ENCODE data around the gene UMODL1. TPM values are rescaled to one million over a fixed set of nuclear protein-coding genes. Genes with fewer than 3 reads are reported as not detected.
A peak's percentile ranks its signal among the peaks of the same experiment; 100 is the strongest.

Gene UMODL1
- total RNA-seq, 1 experiment from 2014 or later: not detected

DNA sequence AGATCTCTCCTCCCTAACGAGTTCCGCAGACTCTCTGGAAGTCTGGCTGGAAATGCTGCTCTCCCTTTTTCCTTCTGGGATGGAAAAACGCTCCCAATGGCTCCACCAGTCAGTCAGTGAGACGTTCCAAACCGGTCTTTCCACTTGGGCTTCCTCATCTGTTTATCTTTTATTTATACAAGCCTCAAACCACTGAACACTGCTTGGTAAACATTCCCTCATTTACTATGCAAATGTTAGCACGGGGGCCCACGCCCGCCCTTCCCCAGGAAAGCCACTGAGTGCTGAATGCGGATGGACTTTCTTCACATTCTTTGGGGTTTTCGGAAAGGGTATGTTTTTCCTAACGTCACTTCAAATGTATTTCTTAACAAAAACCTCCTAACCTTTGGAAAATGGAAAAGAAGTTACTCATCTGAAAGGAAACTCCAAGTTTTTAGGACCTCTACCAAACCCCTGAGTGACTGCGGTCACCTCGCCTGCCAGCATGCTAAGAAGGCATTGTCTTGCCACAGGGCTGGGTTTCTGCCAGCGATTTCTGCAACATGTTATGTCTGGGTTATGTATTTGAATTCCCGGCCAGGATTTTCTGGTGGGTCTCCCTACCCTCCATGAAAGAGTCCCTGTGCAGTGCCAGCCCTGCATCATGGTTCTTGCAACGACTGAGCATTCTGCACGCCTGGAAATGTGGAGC is 14.0 kb upstream of the UMODL1 start:
- Histone ChIP-seq H4K20me1 (ENCODE audit: control insufficient read depth, insufficient read depth, insufficient read length) (no peaks in the 10 kb centered on the region), H4K5ac (ENCODE audit: insufficient read length, low read depth, low read length) (no peak overlapping the region), H4K91ac (ENCODE audit: insufficient read length, low read depth, low read length) (no peak overlapping the region), H2AK5ac (ENCODE audit: insufficient read length, low read length) (no peak overlapping the region), H3K14ac (ENCODE audit: insufficient read depth, low read length) (no peak overlapping the region), H3K18ac (ENCODE audit: insufficient read length, low read depth, low read length) (no peak overlapping the region), H3K23ac (ENCODE audit: insufficient read length, low read depth, low read length) (no peak overlapping the region), H3K4me1 (ENCODE audit: insufficient read depth, low read length) (peaks cover 3% of the 10 kb centered on the region; the same call in 1 of the 2 replicates), H3K23me2 (ENCODE audit: insufficient read length, low read depth, low read length, poor library complexity, severe bottlenecking) (no peaks in the 10 kb centered on the region), H3K4ac (ENCODE audit: low read depth, low read length) (no peak overlapping the region), H3K56ac (ENCODE audit: insufficient read length, low read depth, low read length) (no peak overlapping the region), H2BK120ac (ENCODE audit: low read depth, low read length, poor library complexity, severe bottlenecking) (no peak overlapping the region), H3K79me2 (ENCODE audit: insufficient read depth, low read length) (no peaks in the 10 kb centered on the region), H2BK15ac (ENCODE audit: low read depth, low read length) (no peak overlapping the region), H2AFZ (ENCODE audit: low read length) (no peak overlapping the region), H3K4me2 (ENCODE audit: insufficient read depth, insufficient read length, low read length) (no peak overlapping the region), H3K27ac (ENCODE audit: insufficient read length, low read depth, low read length) (no peak overlapping the region), H3K27me3 (ENCODE audit: insufficient read depth, low read length) (no peaks in the 10 kb centered on the region), H3K79me1 (ENCODE audit: insufficient read depth, low read depth, low read length, poor library complexity, severe bottlenecking) (no peaks in the 10 kb centered on the region), H3K9ac (ENCODE audit: extremely low read depth, insufficient read length, low read length) (no peak overlapping the region), H3K9me3 (ENCODE audit: control insufficient read depth, low read depth, low read length) (no peaks in the 10 kb centered on the region), H2BK12ac (ENCODE audit: insufficient read length, low read depth, low read length) (no peak overlapping the region), H3T11ph (ENCODE audit: low read length) (no peak overlapping the region), H2BK5ac (ENCODE audit: insufficient read length, low read length) (no peak overlapping the region), H2BK20ac (ENCODE audit: low read depth, low read length, poor library complexity, severe bottlenecking) (no peak overlapping the region), H4K8ac (replicated peaks; ENCODE audit: insufficient read length, low read depth, low read length) (no peak overlapping the region)
- Mint-ChIP-seq H3K4me1 (peaks cover 27 to 35% of the 10 kb centered on the region in 2 experiments), H3K4me3 (no peak overlapping the region), H3K36me3 (ENCODE audit: insufficient read depth in 1 of 3, low read depth in 3 of 3) (peaks cover 2 to 7% (median 4%) of the 10 kb centered on the region in 3 experiments; a peak in 4 of 7 replicates), H3K9me3 (peaks cover 4 to 9% of the 10 kb centered on the region in 2 experiments; a peak in 3 of 5 replicates), H3K27ac (peak overlapping the region in 2 of 3 experiments; percentile 12 to 16; a peak in 1 of 7 replicates), H3K27me3 (ENCODE audit: low read depth) (peaks cover 17% of the 10 kb centered on the region)
- WGBS (ENCODE audit: extremely low coverage, insufficient read length, low lambda C conversion rate): no CpG with 5 or more reads among the region's 17 CpGs
- TF ChIP-seq, protein P1, sequence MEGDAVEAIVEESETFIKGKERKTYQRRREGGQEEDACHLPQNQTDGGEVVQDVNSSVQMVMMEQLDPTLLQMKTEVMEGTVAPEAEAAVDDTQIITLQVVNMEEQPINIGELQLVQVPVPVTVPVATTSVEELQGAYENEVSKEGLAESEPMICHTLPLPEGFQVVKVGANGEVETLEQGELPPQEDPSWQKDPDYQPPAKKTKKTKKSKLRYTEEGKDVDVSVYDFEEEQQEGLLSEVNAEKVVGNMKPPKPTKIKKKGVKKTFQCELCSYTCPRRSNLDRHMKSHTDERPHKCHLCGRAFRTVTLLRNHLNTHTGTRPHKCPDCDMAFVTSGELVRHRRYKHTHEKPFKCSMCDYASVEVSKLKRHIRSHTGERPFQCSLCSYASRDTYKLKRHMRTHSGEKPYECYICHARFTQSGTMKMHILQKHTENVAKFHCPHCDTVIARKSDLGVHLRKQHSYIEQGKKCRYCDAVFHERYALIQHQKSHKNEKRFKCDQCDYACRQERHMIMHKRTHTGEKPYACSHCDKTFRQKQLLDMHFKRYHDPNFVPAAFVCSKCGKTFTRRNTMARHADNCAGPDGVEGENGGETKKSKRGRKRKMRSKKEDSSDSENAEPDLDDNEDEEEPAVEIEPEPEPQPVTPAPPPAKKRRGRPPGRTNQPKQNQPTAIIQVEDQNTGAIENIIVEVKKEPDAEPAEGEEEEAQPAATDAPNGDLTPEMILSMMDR (conservative IDR thresholded peaks at IDR 0.05): no peak
- no peak for DNase-seq
